Thyroid gland (tissue), 4 donors: Measurements from ENCODE around the gene CHRM5.

Source experiments
- CTCF ChIP-seq, 6 experiments: fragments of 200-600 bp in 3 of 6; fragments of 450-650 bp in 3 of 6; sonication (generic) in 3 of 6; IDR thresholded peaks; one replicate each; pipeline ENCODE4 v1.5.1; 2016 to 2019; ENCODE audit warnings: antibody characterized with exemption in 6 of 6, mild to moderate bottlenecking in 2 of 6, inconsistent platforms in 1 of 6, moderate library complexity in 1 of 6
- POLR2A ChIP-seq, 2 donors: fragments of 450-650 bp; IDR thresholded peaks; one replicate each; pipeline ENCODE4 v1.6.1; 2017; ENCODE audit warnings: antibody characterized with exemption in 2 of 2, mild to moderate bottlenecking in 2 of 2, moderate library complexity in 1 of 2

- TF ChIP-seq CTCF (IDR thresholded peaks at IDR 0.05) = no peak
- TF ChIP-seq POLR2A (IDR thresholded peaks at IDR 0.05) = no peak
These were observed 41.4 kb downstream of the CHRM5 start for GRCh38 chr15:34009656-34010055.
